ENCODE measurements around the gene MAPK6. TPM values are rescaled to one million over a fixed set of nuclear protein-coding genes. Genes with fewer than 3 reads are reported as not detected.

The MAPK6 gene
- total RNA-seq, 1 donor: 135 TPM

DNA sequence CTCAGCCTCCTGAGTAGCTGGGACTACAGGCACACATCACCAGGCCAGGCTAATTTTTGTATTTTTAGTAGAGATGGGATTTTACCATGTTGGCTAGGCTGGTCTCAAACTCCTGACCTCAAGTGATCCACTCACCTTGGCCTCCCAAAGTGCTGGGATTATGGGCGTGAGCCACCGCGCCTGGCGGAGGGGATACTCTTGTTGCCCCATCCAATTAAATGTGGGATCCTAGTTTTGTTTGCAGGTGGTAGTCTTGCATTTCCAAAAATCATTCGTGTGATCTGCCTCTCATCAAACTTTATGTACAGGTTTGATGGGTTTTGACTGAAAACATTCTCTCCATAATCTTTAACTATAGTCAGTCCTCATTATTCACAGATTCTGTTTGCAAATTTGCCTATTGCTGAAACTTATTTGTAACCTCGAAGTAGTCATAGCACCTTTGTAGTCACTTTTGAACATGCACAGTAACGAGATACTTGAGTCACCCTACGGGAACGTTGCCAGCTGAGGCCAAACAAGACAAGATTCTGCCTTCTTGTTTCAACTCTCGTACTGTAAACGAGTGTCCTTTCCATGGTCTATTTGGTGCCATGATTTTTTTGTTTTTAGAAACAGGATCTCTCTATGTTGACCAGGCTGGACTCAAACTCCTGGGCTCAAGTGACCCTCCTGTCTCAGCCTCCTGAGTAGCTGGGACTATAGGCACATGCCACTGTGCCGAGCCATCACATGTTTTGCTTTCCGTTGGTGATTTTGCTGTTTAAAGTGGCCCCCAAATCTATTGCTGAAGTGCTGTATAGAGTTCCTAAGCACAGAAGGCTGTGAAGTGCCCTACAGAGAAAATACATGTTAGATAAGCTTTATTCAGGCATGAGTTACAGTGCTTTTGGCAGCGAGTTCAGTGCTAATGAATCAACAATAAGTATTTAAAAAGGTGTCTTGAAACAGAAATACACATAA, 8.1 kb upstream of the MAPK6 start:
- TF ChIP-seq, protein P1, sequence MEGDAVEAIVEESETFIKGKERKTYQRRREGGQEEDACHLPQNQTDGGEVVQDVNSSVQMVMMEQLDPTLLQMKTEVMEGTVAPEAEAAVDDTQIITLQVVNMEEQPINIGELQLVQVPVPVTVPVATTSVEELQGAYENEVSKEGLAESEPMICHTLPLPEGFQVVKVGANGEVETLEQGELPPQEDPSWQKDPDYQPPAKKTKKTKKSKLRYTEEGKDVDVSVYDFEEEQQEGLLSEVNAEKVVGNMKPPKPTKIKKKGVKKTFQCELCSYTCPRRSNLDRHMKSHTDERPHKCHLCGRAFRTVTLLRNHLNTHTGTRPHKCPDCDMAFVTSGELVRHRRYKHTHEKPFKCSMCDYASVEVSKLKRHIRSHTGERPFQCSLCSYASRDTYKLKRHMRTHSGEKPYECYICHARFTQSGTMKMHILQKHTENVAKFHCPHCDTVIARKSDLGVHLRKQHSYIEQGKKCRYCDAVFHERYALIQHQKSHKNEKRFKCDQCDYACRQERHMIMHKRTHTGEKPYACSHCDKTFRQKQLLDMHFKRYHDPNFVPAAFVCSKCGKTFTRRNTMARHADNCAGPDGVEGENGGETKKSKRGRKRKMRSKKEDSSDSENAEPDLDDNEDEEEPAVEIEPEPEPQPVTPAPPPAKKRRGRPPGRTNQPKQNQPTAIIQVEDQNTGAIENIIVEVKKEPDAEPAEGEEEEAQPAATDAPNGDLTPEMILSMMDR (IDR thresholded peaks at IDR 0.05; ENCODE audit: insufficient read depth, low read depth, low read length): no peak
- H3K4me3 ChIP-seq (ENCODE audit: low read depth, low read length): no peak overlapping the region
- peak; percentile 89 for DNase-seq (ENCODE audit: low read depth)

DNA sequence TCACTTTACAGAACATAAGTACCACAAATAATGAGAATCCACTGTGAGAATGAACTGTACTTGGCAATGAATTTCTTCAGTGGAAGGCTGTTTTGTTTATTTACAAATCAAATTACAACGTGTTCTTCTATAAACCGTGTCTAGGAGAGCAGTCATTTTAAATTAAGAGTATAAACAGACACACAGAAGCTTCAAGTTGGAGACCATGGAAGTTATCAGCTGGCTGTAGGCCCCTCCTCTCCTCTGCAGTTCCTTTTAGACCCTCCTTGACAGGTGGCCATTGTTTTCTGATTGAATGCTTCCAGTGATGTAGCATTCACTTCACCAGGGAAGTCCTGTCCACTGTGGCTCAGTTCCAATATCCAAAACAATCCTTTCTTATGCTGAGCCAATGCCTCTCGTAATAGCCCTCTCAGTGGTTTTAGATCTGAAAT, 7.3 kb upstream of the MAPK6 start:
- TF ChIP-seq, protein P1 (IDR thresholded peaks at IDR 0.05; ENCODE audit: insufficient read depth, low read depth, low read length): no peak
- DNase-seq (ENCODE audit: low read depth): peak; percentile 37
- H3K4me3 ChIP-seq (ENCODE audit: low read depth, low read length): no peak overlapping the region

DNA sequence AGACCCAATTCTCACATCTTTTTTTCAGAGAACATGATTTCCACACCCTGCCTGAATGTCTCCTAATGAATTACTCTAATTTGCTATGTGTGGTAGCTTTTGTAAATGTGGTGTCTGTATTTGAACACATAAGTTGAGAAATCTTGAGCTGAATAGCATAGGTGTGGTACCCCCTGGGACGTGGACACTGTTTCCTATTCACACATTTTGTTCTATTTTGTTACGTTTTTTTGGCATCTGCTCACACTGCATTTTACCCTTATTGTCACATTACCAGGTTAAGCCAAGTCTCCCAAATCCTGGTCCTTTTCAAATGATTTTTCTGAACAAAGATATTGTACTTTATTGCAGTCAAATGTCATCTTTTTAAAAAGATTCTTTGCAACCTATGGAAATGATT, 6.8 kb upstream of the MAPK6 start:
- DNase-seq (ENCODE audit: low read depth): no peak
- TF ChIP-seq, protein P1 (IDR thresholded peaks at IDR 0.05; ENCODE audit: insufficient read depth, low read depth, low read length): no peak
- H3K4me3 ChIP-seq (ENCODE audit: low read depth, low read length): no peak overlapping the region

DNA sequence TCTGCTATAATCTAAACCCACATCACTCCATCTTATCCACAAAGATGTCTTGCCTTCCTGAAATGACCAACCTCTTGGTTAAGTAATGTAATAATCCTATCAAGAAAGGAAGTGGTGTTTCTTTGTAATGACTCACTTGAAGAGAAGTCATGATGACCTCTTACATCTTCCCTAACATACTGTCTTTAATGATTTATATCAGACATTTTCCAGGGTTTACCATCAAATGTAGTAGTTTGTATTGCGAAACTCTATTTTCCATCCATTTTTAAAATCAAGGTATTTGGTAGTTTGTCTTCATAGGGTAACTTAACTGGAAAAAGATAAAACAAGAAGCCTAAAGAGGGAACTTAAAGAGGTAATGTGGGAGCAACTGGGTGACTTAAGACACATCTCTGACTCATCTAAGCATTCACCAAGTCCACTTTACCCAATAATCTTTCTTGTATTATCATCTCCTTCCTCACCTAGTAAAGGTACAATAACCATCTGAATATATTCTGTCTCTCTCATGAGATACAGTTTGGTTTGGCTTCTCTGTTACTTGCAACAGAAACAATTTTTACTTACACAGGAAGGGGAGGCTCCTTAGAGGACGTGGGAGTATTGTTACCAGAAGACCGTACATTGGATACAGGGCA, 5.7 kb upstream of the MAPK6 start:
- TF ChIP-seq, protein P1 (IDR thresholded peaks at IDR 0.05; ENCODE audit: insufficient read depth, low read depth, low read length): no peak

DNA sequence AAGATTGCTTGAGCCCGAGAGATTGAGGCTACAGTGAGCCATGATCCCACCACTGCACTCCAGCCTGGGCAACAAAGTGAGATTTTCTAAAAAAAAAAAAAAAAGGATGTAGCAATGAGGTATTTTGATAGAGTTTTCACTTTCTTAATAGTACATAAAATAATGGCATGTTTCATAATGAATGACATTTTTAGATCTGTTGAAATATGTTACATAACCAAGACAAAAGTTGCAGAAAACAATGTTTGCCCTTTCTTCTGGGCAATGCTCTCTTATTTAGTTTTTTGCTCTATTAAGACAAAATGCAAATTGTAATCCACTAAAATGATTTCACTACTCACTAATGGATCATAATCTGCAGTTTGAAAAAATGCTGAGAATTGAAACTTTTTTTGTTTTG, 4.4 kb upstream of the MAPK6 start:
- no peak for DNase-seq (ENCODE audit: low read depth)
- H3K4me3 ChIP-seq (ENCODE audit: low read depth, low read length): no peak overlapping the region
- TF ChIP-seq, protein P1 (IDR thresholded peaks at IDR 0.05; ENCODE audit: insufficient read depth, low read depth, low read length): no peak

More for the DNA sequence above, 5.7 kb upstream of the MAPK6 start:
- peak; percentile 70 for DNase-seq (ENCODE audit: low read depth)
- no peak overlapping the region for H3K4me3 ChIP-seq (ENCODE audit: low read depth, low read length)

DNA sequence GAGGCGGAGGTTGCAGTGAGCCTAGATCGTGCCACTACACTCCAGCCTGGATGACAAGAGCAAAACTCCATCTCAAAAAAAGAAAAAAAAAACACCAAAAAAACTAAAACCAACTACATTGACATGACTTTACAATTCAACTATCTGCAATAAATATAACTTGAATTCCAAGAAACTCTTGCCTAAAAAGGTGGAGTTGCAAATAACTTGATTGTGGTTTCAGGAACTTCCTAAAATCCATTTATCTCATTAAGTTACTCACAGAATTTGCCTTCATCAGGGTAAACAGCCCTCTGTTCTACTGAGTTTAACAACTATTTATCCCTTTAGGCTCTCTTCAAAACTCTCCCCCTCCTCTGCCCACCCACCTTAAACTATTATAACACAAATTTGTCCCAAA, 2.7 kb upstream of the MAPK6 start:
- TF ChIP-seq, protein P1 (IDR thresholded peaks at IDR 0.05; ENCODE audit: insufficient read depth, low read depth, low read length): no peak

More for the DNA sequence above, 2.7 kb upstream of the MAPK6 start:
- H3K4me3 ChIP-seq (ENCODE audit: low read depth, low read length): no peak overlapping the region
- no peak for DNase-seq (ENCODE audit: low read depth)
